GM19463 (cell line): ENCODE results near the gene NCOR2.

Experiments used
- ATAC-seq: cut with Tn5 transposase; IDR thresholded peaks from one replicate; pipeline ENCODE4 v1.9.1; 2021; ENCODE audit warnings: mild to moderate bottlenecking, moderate library complexity; ENCODE audit not compliant: unreplicated experiment

NCOR2 gene

GRCh38 chr12:124544983-124545382 is 22.4 kb downstream of the NCOR2 start:
- ATAC-seq, result no peak

GRCh38 chr12:124544311-124544970 is 23.0 kb downstream of the NCOR2 start:
- no peak for ATAC-seq

DNA sequence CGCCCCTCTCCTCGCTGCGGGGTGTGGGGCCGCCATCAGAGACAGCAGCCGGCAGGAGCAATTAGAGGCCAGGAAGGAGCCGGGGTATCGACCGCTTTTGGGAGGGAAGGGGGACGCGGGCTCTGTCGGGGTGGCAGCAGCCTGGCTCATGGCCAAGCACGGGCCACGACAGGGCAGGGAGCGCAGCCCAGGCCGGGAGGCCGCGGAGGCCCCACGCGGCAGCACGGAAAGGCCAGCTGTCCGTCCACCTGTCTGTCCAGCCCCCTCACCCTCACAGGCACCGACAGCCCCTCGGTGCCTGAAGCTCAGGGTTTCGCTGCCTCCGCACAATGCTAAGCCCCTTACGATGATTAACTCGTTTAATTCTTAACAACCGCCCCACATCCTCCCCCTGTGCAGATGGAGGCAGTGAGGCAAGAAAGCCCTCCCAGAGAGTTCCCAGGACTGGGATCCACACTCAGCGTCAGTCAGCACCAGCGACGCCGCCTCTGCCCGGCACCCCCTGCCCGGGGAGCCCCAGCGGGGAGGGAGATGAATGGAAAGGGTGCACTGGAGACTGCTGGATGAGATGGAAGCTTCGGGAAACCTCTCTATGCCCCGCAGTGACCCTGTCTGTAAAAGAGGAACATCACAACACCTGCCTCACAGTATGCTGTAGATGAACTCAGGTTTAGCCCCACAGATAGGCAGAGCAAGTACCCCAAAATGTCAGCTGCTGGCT is 23.7 kb downstream of the NCOR2 start:
- ATAC-seq, result peak; percentile 28

DNA sequence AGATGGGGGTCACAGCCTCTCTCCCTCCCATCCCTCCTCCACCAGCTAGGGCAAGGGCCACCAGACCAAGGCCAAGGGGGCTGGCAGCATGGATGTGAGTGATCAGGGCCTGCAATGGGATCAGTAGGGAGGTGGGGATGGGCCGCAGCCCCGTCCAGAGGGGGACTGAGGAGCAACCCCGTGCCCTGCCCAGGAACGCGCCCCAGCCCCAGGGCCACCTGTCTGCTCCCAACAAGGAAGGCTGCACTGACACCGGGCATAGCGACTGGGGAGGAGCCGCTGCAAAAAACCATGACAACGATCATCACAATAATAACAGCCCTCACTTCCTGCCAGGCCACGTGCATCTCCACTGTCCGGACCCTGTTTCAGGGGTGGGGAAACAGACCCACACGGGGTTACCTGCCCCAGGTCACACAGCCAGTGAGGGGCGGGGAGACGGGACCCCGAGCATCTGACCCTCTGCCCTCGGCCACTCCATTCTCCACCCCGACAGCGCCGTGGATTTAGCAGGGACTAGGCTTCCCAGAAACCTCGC is 24.3 kb downstream of the NCOR2 start:
- ATAC-seq, result peak; percentile 20

DNA sequence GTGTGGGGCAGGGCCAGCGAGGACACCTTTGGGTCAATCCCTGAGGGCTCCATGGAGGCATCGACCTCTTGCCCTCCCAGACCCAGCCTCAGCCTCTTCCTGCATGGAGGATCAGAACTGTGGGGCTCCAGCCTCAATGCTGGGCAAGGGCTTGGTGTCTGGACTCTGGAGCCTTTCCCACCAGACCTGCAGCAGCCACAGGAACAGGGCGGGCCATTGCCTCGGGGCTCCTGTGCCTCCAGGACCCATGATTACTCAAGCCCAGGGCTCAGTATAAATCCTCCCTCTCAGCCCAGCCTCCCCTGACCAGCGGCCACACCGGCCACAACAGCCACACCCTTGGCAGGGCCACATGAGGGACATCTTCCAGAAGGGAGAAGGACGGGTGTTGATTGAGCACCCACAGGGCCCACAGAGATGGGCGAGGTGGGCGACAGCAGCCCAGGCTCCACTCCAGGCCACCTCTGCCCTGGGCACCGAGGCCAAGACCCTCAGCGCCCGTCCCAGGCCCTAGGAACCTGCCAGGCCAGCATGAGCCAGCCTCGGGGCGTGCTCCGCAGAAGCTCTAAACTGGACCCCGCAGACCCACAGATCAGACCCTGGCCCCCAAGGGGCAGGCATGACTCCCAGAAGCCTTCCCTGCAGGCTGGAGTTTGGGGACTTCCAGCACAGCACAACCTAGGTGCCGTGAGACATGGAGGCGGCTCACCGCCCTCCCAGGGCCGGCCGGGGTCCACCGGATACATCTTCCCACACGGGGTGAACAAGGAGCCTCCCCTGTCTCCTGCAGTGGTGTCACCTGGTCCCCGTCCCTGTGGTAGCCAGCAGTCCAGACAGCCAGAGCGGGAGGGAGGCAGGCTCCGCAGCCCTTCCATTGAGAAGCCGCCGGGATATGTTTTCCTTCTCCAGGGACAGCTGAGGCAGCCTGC is 25.1 kb downstream of the NCOR2 start:
- no peak for ATAC-seq

DNA sequence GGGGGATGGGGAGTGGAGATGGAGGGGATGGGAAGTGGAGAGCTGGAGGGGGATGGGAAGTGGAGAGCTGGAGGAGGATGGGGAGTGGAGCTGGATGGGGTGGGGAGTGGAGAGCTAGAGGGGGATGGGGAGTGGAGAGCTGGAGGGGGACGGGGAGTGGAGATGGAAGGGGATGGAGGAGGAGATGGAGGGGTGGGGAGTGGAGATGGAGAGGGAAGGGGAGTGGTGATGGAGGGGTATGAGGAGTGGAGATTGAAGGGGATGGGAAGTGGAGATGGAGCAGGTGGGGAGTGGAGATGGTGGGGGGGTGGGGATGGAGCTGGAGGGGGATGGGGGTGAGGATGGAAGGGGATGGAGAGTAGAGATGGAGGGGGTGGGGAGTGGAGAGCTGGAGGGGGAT is 26.1 kb downstream of the NCOR2 start:
- ATAC-seq, result no peak

GRCh38 chr12:124539084-124540041 is 28.0 kb downstream of the NCOR2 start:
- ATAC-seq, result no peak

DNA sequence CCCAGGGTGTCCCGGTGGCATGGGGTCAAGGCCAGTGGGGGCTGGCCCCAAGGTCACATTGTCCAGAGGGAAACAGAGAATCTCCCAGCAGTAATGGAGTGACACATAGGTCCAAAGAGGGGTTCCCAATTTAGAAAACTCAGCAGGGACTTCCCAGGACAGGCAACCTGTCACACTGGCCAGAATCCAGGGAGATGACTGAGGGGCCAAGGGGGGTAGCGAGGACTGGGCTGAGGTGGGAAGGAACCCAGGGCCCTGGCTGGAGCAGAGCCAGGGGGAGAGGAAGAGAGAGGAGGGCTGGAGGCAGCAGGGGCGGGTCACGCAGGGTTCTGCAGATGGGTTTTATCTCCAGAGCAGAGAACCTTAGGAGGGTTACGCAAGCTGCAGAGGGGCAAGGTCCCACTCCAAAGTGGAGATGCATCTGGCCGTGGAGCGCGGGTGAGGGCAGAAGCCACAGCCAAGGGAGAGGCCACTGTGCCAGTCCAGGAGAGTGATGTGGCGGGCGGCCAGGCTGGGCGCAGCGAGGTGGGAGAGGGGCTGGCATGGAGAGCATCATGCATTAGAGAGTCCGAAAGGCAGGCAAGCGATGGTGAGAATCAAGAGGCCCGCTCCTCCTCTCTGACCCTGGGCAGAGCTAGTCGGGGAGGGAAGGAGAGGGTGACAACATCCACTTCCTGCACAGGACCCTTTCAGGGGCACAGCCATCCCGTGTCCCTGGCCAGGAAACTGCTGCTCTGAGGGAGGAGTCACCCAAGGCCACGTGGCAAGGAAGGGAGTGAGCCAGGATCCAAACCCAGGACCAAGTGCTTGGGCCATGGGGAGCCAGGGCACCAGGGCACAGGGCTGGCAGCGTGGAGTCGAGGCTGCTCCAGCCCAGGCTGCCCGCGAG is 29.0 kb downstream of the NCOR2 start:
- ATAC-seq, result no peak

GRCh38 chr12:124537525-124538193 is 29.8 kb downstream of the NCOR2 start:
- ATAC-seq, result no peak

- ATAC-seq, result no peak
Measured at GRCh38 chr12:124536641-124537040, 30.8 kb downstream of the NCOR2 start.

- ATAC-seq, result no peak
Measured at GRCh38 chr12:124534776-124535740, 32.4 kb downstream of the NCOR2 start.

DNA sequence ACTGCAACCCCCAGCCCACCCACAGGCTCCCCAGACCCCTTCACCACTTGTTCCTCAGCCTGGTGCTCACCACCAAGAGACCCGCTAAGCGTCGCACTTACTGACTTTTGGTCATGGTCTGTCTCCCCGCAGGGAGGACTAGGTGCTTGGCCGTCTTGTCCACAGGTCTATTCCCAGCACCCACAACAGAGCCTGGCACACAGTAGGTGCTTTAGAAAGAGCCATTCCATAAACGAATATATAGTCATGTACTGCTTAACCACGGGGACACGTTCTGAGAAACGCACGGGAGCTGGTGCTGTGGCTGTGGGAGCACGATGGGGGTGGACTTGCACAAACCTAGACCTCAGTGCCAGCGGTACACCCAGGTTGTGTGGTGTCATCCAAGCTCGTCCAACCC is 34.0 kb downstream of the NCOR2 start:
- no peak for ATAC-seq

GRCh38 chr12:124532967-124533366 is 34.4 kb downstream of the NCOR2 start:
- no peak for ATAC-seq

DNA sequence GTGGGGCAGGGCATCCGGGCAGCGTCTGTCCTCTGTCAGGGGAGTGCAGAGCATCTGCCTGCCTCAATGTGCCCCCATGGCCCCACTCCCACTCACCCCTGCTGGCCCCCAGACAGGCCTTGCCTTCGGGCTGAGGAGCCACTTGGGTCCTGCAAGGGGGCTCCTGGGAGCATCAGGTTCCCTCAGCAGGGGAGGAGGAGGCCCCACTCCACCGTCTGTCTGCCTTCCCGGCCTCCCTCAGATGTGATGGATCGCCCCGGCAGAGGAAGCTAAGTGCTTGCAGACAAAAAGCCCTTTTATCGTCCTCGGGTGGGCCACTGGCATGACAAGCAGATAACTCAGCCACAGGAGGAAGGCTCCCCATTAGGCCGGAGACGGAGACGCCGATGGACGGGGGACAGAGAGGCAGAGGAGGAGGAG is 35.1 kb downstream of the NCOR2 start:
- ATAC-seq, result no peak

- ATAC-seq, result no peak
Measured at GRCh38 chr12:124531906-124532305, 35.5 kb downstream of the NCOR2 start.

DNA sequence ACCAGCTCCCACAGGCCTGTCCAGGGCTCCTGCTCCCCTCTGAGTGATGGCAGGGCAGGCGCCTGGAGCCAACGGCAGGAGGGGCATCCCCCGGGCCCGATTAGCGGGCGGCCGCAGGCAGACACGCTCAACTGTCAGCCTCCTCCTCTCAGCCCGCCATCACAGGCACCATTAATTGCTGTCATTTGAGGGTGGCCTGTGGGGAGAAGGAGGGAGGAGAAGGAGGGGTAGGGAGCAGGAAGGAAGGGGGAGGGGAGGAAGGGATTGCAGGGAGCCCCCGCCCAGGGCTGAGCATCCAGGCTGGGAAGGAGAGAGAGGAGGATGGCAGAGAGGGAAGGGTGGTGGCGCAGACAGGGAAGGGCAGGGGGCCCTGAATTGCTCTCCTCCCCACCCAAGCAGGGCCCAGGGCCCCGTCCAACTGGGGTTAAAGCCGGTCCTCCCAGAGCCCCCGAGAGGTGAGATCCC is 36.1 kb downstream of the NCOR2 start:
- ATAC-seq, result no peak

DNA sequence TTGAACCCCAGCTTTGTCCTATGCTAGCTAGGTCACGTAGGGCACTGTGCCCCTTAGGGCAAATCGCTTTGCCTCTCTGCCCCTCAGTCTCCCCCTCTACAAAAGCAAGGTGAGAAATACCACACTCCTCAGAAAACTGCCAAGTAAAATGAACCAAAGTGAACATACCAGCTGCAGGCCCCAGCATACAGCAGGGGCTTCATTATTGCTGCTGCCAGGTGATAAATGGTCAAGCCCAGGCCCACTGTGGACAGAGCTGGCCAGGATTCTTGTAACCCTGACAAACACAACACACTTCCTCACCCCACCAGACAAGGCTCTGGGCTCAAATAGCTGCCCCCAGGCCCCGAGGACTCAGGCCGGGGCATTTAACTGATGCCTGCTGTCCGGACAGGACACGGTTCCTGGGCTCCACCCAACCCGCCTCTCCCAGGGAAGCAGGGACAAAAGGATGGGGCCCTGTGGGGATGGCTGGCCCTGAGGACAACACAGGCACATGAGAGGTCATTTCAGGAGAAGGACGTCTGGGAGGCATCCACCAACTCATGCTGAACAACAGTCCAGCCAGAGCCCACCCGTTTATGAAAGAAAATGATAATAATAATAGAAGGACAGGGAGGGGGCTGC is 36.7 kb downstream of the NCOR2 start:
- no peak for ATAC-seq
